Keratinocyte (primary cell): Measurements from ENCODE around the gene PRPF6. TPM values are rescaled to one million over a fixed set of nuclear protein-coding genes. Genes with fewer than 3 reads are reported as not detected.

Experiments
- DNase-seq: peaks from one replicate; pipeline ENCODE4 v3.0.0-alpha.2; 2011; ENCODE audit warnings: low read depth, missing footprints, low spot score
- FAIRE-seq: peaks from 2 replicates; lab custom pipeline; 2011; peaks lifted over from hg19 to GRCh38; lab: Jason Lieb, UNC
- H2AFZ ChIP-seq: 2 replicates; pipeline ENCODE4 v1.6.0; 2012; ENCODE audit warnings: low read length, control low read depth, inconsistent platforms; ENCODE audit not compliant: control insufficient read depth
- H3K27ac ChIP-seq: 2 replicates; pipeline ENCODE4 v1.5.1; 2011; ENCODE audit warnings: low read length; ENCODE audit not compliant: control insufficient read depth, insufficient read depth
- H3K27me3 ChIP-seq: 3 replicates; pipeline ENCODE4 v1.6.0; 2011; ENCODE audit warnings: low read length; ENCODE audit not compliant: control insufficient read depth, insufficient read depth; ENCODE audit errors: extremely low read depth
- H3K36me3 ChIP-seq, 2 experiments: 2 replicates in 1 of 2; 3 replicates in 1 of 2; pipeline ENCODE4 v1.5.1; 2011; ENCODE audit warnings: low read length in 2 of 2, mild to moderate bottlenecking in 1 of 2; ENCODE audit not compliant: control insufficient read depth in 2 of 2, insufficient read depth in 2 of 2; ENCODE audit errors: extremely low read depth in 1 of 2
- H3K4me1 ChIP-seq: 3 replicates; pipeline ENCODE4 v1.5.1; 2011; ENCODE audit warnings: low read length; ENCODE audit not compliant: control insufficient read depth, insufficient read depth; ENCODE audit errors: extremely low read depth
- H3K4me2 ChIP-seq: 3 replicates; pipeline ENCODE4 v1.6.0; 2011; ENCODE audit warnings: low read depth, low read length; ENCODE audit not compliant: control insufficient read depth, insufficient read depth; ENCODE audit errors: extremely low read depth
- H3K4me3 ChIP-seq, 3 experiments: fragments of 200-600 bp in 1 of 3; sonication (generic) in 1 of 3; 2 replicates in 2 of 3; 3 replicates in 1 of 3; pipeline ENCODE4 v1.5.1; 2011 to 2016; ENCODE audit warnings: low read length in 3 of 3, mild to moderate bottlenecking in 3 of 3, control low read depth in 2 of 3, inconsistent platforms in 1 of 3, low read depth in 1 of 3, mixed read lengths in 1 of 3, mixed run types in 1 of 3, moderate library complexity in 1 of 3; ENCODE audit not compliant: control insufficient read depth in 2 of 3, insufficient read depth in 2 of 3; ENCODE audit errors: extremely low read depth in 1 of 3
- H3K79me2 ChIP-seq: 2 replicates; pipeline ENCODE4 v1.6.0; 2012; ENCODE audit warnings: low read length; ENCODE audit not compliant: control insufficient read depth, insufficient read depth
- H3K9ac ChIP-seq: 3 replicates; pipeline ENCODE4 v1.6.0; 2011; ENCODE audit warnings: low read length; ENCODE audit not compliant: control insufficient read depth, insufficient read depth; ENCODE audit errors: extremely low read depth
- H3K9me1 ChIP-seq: 3 replicates; pipeline ENCODE4 v1.6.0; 2011; ENCODE audit warnings: low read length; ENCODE audit not compliant: control insufficient read depth, insufficient read depth; ENCODE audit errors: extremely low read depth
- H3K9me3 ChIP-seq: 2 replicates; pipeline ENCODE4 v1.5.1; 2012; ENCODE audit warnings: low read depth, low read length; ENCODE audit not compliant: control insufficient read depth
- H4K20me1 ChIP-seq: 3 replicates; pipeline ENCODE4 v1.6.0; 2011; ENCODE audit warnings: low read length; ENCODE audit not compliant: control insufficient read depth, insufficient read depth; ENCODE audit errors: extremely low read depth
- EZH2 ChIP-seq: IDR thresholded peaks from one replicate; pipeline ENCODE4 v1.6.1; 2012; ENCODE audit warnings: inconsistent platforms, mild to moderate bottlenecking, low read length, moderate library complexity
- dilution Hi-C: fragments of 300-500 bp; cut with MboI; formaldehyde crosslinking; loops from one replicate; pipeline ENCODE4 v1.7.0; 2020; ENCODE audit warnings: low sequenced_read_pairs; ENCODE audit not compliant: extremely low pct_ligation_motif_present
- polyA plus RNA-seq, 5 experiments: library from polyadenylated mRNA; depleted of rRNA in 3 of 5; stranded (reverse) in 3 of 5; stranded (forward) in 1 of 5; unstranded in 1 of 5; fragments of >200 nt; gene quantifications; 1 replicate in 1 of 5; 2 replicates in 3 of 5; 3 replicates in 1 of 5; pipeline versions ENCODE4 v1.2.1 to v1.2.3, GENCODE V29; 2011 to 2012; ENCODE audit warnings: missing spikeins in 2 of 5, low read depth in 1 of 5, low replicate concordance in 1 of 5
- TF ChIP-seq, protein P1 (sequence below), 3 experiments: IDR thresholded peaks in 1 of 3; conservative IDR thresholded peaks in 1 of 3; optimal IDR thresholded peaks in 1 of 3; 2 replicates in 2 of 3; 3 replicates in 1 of 3; pipeline versions ENCODE3 to v1.5.1; 2011; ENCODE audit warnings: low read length in 3 of 3, mild to moderate bottlenecking in 3 of 3, moderate library complexity in 2 of 3, control low read depth in 1 of 3, inconsistent platforms in 1 of 3; ENCODE audit not compliant: insufficient read depth in 2 of 3; ENCODE audit errors: extremely low read depth in 1 of 3

The PRPF6 gene
- polyA plus RNA-seq, 1 donor (not counting 4 experiments of a cell fraction or from before 2014, with no cell fraction given) = 30.5 TPM

DNA sequence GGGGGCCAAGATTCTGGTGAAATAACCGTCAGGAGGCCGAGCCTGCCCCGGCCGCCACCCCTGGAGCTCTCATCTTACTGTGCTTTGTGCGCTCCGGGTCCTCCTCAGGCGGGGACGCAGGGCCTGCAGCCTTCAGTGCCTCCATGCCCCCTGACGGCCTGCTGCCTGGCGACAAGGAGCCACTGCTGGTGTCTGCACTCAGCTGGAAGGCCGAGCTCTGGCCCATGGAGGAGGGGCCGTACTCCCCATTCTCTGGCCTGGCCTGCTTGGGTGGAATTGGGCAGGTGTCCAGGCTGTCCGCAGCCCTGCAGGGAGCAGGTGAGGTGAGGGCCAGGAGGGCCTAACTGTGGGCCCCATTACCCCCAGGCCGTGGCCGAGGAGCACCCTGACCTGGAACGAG, 16.5 kb upstream of the PRPF6 start:
- Histone ChIP-seq H4K20me1 (no peaks in the 10 kb centered on the region), H3K27me3 (no peaks in the 10 kb centered on the region), H2AFZ (no peak overlapping the region), H3K9ac (no peak overlapping the region), H3K4me3 (no peak overlapping the region), H3K9me1 (no peaks in the 10 kb centered on the region), H3K4me1 (peaks cover 5% of the 10 kb centered on the region), H3K4me2 (no peak overlapping the region), H3K36me3 (peaks cover 27 to 34% of the 10 kb centered on the region in 2 experiments), H3K27ac (no peak overlapping the region), H3K9me3 (peaks cover 4% of the 10 kb centered on the region), H3K79me2 (peaks cover 12% of the 10 kb centered on the region)
- dilution Hi-C loops = no loop called here
- DNase-seq (no peak), FAIRE-seq (no peak)
- TF ChIP-seq, protein P1, sequence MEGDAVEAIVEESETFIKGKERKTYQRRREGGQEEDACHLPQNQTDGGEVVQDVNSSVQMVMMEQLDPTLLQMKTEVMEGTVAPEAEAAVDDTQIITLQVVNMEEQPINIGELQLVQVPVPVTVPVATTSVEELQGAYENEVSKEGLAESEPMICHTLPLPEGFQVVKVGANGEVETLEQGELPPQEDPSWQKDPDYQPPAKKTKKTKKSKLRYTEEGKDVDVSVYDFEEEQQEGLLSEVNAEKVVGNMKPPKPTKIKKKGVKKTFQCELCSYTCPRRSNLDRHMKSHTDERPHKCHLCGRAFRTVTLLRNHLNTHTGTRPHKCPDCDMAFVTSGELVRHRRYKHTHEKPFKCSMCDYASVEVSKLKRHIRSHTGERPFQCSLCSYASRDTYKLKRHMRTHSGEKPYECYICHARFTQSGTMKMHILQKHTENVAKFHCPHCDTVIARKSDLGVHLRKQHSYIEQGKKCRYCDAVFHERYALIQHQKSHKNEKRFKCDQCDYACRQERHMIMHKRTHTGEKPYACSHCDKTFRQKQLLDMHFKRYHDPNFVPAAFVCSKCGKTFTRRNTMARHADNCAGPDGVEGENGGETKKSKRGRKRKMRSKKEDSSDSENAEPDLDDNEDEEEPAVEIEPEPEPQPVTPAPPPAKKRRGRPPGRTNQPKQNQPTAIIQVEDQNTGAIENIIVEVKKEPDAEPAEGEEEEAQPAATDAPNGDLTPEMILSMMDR (optimal IDR thresholded peaks at IDR 0.05 in 1 of 3, IDR thresholded peaks at IDR 0.05 in 1 of 3, conservative IDR thresholded peaks at IDR 0.05 in 1 of 3; ENCODE audit: extremely low read depth in 1 of 3, insufficient read depth in 2 of 3, low read length in 3 of 3) = no peak
- TF ChIP-seq EZH2 = no peak

GRCh38 chr20:63966172-63966943, 14.6 kb upstream of the PRPF6 start:
- DNase-seq = no peak
- H3K9me3 ChIP-seq = peaks cover 4% of the 10 kb centered on the region
- dilution Hi-C loops = no loop called here
- peaks cover 4% of the 10 kb centered on the region for H3K27me3 ChIP-seq
- H2AFZ ChIP-seq = no peak overlapping the region
- no peak overlapping the region for H3K27ac ChIP-seq
- FAIRE-seq = no peak
- no peak overlapping the region for H3K9ac ChIP-seq
- no peak overlapping the region for H3K4me2 ChIP-seq
- H3K4me3 ChIP-seq = no peak overlapping the region
- peaks cover 12% of the 10 kb centered on the region for H3K79me2 ChIP-seq
- no peak for TF ChIP-seq EZH2
- TF ChIP-seq, protein P1 (optimal IDR thresholded peaks at IDR 0.05 in 1 of 3, IDR thresholded peaks at IDR 0.05 in 1 of 3, conservative IDR thresholded peaks at IDR 0.05 in 1 of 3; ENCODE audit: extremely low read depth in 1 of 3, insufficient read depth in 2 of 3, low read length in 3 of 3) = no peak
- peaks cover 22 to 33% of the 10 kb centered on the region in 2 experiments for H3K36me3 ChIP-seq
- peaks cover 5% of the 10 kb centered on the region for H3K4me1 ChIP-seq
- no peaks in the 10 kb centered on the region for H4K20me1 ChIP-seq
- no peaks in the 10 kb centered on the region for H3K9me1 ChIP-seq
